GM19438 (cell line): ENCODE data around the gene YY2.
"Not testable (repeated sequence)": the region's sequence is repeated elsewhere in the genome, so short reads cannot be mapped to it uniquely, and the experiment has no call there.

Source experiments
- ATAC-seq: cut with Tn5 transposase; IDR thresholded peaks from one replicate; pipeline ENCODE4 v1.9.1; 2021; ENCODE audit warnings: low read depth; ENCODE audit not compliant: unreplicated experiment

YY2 gene

DNA sequence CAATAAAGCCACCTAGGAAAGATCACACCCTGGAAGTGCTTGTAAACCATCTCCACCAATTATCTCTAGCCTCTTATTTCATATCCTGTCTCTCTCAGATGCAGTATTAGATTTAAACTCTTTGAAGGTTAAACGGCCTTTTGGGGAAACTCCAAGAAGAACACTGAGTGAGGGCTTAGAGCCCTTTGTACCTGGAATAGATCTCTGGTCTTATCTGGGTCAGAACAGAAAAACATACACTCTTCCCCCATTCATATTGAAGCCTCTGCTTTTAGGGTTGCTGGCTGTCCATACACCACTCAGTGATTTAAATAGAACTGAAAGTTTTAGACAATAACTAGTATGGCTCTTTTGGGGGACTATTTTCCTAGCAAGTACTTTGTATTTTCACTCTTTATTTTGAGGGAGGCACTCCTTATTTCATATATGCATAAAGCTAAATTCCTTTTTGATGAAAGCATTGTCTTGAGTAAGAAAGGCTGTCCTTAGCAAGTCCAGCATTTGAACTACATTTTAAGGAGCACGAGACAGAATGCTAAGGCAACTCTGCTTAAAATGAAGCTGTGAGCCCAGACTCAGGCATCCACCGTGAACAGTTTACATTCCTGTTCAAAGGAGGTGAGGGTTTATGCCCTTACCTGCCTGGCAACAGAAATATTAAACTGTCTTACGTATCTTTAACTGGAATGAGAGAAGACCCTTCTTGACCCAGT lies 17.4 kb downstream of the YY2 start:
- no peak for ATAC-seq

DNA sequence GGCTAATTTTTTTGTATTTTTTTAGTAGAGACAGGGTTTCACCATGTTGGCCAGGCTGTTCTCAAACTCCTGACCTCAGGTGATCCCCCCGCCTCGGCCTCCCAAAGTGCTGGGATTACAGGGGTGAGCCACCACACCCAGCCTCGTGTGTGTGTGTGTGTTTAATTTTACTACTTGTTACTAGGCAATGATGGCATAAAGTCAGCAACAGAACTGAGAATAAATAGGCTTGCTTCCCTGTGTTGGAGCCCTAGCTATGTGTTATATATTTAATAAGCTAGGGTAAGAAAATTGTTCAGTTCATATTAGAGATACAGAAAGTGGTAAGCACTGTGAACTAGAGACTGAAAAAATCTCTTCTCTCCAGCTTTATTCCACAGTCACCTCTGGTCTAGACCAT lies 18.4 kb downstream of the YY2 start:
- ATAC-seq: not testable (repeated sequence)

DNA sequence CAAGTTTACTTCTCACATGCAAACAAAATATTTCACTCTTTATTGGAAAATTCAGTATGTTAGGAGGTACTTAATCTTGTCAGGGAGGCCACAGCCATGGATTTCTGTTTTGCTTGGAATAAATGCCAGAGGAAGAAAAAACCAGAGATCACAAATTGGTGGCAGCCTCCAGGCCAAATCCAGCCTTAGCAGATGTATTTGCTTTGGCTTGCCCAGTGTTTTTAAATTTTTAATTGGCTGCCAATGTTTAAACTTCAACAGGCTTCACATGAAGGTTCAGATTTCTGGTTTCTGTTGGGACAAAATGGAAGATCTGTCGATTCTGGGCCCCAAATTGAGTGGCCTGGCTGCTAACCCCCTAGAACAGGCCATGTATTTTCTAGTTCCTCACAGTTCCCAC lies 19.2 kb downstream of the YY2 start:
- no peak for ATAC-seq

DNA sequence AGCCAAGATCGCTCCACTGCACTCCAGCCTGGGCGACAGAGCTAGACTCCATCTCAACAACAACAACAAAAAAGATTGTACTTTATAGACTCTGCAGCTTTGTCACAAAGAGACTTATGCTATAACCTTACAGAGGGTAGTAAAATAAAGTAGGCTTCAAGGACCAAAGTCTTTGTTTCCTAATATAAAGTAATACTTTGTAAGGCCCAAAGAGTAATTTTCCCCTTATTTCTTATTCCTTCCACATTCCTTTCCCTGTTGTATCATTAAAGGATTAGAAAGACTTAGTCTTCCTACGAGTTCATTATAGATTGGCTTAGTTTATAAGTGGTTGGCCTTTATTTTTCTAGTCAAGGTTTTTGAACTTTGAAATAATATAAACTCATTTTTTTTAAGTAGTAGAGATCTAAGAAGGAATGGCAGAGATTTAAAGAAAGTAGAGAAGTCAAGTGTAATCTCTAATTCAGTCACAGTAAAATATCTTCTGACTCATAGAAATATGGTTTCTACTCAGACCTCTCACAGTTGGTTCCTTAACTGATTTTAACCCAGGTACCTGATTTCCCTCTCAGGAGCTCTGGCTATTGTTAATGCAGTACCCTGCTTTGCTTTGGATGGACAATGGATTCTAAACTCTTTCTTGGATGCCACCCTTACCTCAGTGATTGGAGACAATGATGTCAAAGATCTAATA lies 26.2 kb downstream of the YY2 start:
- no peak for ATAC-seq

DNA sequence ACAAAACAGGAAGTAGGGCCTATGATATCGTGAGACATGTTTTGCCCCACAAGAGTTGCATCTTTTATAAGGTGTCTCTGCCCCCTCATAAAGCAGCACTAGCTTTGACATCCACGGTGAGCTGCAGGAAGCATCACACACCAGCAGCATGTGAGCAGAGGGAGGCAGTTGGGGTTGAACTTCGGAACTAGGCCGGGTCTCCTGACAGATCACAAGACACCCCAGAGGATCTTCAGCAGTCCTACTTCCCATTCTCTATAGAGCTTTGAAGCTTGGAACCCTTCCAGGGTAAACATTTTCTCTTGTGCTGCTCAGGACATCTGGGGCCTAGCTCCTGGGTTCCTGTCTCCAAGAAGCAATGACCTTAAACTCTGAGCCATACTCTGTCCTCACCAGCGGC lies 27.5 kb downstream of the YY2 start:
- ATAC-seq: no peak

DNA sequence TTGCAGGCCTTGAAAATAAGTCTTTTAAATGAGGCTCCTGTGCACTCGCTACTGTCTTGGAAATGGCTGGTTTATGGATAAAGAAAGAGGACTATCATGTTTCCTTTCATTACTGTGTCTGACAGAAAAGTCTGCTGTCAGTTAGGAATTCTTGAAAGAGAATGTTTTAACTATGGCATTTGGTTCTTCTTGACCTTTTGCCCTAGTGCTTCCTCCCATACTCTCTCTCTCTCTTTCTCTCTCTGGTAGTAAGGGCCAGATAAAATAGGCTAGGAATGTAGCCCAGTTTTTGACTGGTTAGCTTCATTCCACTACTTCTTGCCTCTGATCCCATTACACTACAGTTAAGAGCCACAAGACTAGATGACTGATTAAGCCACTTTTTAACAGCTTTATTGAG lies 29.8 kb downstream of the YY2 start:
- ATAC-seq: no peak

DNA sequence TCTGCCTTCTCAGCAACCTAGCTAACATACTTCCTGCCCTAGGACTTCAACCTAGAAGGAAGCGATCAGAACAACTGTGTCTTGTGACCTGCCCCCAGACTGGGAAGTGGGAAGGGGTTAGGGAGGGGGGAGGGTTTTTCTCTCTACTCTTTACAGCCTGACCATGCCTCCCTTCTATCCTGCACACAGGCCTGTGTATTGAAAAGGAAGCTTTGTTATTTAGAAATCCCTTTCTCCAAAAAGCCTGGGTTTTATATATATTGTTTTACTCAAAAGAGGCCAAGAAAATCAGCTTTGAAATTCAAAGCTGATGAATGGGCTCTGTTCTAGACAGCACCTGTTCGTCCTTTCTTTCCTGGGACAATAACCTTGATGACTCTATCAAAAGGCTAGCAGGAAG lies 49.5 kb downstream of the YY2 start:
- no peak for ATAC-seq

DNA sequence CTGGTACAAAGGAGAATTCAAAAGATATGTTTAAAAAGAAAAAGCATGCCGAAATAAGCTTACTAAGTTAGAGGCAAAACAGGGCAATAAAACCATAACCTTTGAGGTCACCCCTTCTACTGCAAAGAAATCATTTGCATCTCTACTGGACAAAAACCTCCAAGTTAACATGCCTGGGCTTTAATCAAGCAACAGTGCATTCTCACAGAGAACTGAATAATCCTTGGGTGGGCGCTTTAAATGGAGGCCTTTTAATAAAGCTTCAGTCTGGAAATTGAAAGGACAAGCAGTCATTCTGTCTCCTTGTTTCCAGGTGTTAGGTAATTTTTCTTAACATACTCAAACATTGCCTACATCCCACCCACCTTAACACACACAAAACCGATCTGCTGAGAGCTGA lies 50.2 kb downstream of the YY2 start:
- ATAC-seq: no peak

DNA sequence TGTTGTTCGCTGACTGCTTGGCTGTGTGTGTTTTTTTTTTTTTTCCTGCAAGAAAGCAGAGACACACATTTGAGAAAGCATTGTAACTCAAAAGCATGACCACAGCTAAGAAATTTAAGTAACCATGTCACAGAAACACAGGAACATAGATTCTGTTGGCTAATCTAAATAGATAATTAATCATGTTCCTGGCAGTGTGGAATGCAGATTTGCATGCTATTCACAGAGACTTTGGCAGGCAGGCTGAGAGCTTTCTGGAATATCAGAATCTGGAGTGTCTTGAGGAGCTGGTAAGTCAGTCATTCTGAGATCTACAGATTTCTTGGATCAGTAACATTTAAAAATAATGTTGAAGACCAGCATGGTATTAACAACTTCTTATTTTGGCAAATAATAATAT lies 51.5 kb downstream of the YY2 start:
- ATAC-seq: no peak
